Measurements from ENCODE around the gene UBP1.
"Not testable (repeated sequence)": the region's sequence is repeated elsewhere in the genome, so short reads cannot be mapped to it uniquely, and the experiment has no call there.

Gene UBP1, protein sequence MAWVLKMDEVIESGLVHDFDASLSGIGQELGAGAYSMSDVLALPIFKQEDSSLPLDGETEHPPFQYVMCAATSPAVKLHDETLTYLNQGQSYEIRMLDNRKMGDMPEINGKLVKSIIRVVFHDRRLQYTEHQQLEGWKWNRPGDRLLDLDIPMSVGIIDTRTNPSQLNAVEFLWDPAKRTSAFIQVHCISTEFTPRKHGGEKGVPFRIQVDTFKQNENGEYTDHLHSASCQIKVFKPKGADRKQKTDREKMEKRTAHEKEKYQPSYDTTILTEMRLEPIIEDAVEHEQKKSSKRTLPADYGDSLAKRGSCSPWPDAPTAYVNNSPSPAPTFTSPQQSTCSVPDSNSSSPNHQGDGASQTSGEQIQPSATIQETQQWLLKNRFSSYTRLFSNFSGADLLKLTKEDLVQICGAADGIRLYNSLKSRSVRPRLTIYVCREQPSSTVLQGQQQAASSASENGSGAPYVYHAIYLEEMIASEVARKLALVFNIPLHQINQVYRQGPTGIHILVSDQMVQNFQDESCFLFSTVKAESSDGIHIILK

DNA sequence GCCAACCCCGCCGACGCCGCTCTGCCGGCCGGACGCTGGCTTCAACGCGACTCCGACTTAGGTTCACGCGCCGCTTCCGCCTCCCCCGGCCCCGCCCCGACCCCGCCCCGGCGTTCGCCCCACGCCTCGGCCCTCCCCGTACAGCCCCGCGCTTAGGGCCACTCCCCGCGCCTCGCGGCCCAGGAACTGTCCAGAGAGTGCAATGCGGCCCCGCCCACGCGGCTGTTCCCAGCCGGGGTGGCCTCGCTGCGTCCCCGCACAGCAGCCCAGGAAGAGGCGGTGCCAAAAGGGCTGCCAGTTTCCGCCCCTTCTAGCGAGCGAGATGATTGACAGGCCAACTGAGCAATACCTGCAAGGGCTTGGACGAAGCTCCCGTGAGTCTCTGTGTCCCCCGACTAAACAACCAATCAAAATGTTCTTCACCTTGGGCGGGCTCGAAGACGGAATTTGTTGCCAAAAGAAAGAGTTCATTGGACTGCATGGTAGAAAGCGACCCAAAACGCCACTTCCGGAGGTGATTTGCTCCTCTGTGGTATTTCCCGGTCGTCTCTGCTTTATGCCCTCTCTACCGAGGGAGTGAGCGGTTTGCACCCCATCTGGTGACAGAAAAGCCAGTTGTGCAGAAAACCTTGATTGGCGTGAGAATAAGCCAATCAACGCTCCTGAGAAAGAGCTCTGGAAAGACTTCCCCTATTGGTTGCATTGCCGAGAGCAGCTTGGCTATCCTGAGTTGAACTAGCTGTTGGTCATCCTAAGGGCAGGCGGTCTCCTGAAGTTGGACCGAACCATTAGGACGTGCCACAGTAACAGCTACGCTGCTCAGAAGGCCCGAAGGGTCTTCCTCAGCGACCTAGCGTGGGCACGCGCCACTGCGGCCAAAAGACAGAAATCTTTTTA is at the start of gene UBP1:
UBP1 (minus strand) TSS at position 78 of the 897 bp plus-strand sequence. CDS start 557 bp downstream, outside the sequence.
- peak; percentile 100 for DNase-seq (ENCODE audit: low spot score)

DNA sequence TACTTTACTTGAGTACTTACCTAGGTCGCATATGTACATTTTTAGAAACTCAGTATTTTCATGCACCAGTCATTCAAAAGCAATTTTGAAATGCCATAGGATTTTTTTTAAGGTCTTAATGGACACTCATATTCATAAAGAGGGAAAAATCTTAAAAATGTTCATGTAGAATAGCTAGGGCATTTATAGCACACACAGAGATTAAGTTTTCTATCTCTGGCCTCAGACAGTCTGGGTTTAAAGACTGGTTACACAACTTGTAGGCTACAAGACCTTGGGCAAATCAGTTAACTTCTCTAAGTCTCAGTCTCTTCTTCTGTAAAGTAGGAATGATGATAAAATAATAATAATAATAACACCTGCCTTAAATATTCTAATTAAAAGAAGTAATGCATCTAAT is 48.5 kb upstream of the UBP1 start:
- no peak for DNase-seq (ENCODE audit: low spot score)

DNA sequence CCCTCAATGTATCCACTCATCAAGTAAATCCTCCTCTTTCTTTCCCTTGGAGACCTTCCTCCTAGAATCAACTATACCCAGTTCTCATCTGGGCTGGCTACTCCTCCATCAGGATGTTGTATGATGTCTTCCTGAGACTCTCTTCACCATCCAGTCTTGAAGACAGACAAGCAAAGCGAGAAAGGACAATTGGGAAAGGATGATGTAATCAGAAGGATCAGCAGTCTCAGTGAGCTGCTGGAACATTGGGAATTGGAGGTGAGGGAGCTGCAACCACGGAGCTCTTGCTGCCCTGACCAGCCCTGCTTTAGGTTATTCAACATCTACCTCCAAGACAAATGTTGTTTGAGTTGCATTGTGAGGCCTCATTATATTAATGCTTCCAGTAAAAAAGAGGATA is 48.0 kb upstream of the UBP1 start:
- DNase-seq (ENCODE audit: low spot score), result no peak

DNA sequence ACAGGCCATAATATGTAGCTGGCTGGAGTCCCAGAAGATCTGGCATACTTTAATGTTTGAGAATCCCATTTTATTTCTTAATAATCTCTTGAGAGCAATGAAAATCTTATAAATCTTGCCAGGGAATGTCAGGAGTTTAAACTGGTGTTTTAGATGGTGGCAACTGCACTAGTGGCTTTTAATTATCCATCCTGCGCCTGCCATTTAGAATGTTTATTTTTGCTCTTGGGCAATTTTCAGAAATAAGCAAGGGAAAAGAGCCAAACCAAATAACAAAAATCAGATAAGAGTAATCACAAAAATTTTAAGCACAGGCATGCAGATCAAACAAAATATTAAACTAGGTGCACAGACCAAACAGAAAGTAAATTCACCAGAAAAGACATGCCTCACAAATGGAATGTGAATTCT is 41.9 kb upstream of the UBP1 start:
- DNase-seq (ENCODE audit: low spot score), result no peak

DNA sequence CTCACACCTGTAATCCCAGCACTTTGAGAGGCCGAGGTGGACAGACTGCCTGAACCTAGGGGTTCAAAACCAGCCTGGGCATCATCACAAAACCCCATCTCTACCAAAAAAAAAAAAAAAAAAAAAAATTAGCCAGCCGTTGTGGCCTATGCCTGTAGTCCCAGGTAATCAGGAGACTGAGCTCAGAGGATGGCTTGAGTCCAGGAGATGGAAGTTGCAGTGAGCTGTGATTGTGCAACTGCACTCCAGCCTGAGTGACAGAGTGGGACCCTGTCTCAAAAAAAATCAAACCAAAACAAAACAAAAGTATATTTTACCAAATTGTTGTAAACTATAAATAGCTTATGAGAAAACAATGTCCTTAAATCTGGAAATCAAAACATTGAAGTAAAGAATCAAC is 34.7 kb upstream of the UBP1 start:
- no peak for DNase-seq (ENCODE audit: low spot score)

DNA sequence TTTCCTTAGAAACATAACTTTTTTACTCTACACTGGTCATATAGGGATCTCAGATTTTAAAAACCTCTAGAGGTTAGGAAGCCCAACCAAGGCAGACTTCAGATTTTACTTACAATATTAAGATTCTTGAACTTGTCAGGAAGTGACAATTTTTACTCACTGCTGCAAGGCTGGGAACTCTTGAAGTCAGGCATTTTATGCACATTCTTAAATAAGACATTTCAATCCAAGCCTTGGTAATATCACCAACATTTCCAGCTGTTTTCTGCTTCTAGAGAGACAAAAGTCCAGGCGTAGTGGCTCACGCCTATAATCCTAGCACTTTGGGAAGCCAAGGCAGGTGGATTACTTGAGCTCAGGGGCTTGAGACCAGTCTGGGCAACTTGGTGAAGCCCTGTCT is 33.6 kb upstream of the UBP1 start:
- DNase-seq (ENCODE audit: low spot score), result no peak

DNA sequence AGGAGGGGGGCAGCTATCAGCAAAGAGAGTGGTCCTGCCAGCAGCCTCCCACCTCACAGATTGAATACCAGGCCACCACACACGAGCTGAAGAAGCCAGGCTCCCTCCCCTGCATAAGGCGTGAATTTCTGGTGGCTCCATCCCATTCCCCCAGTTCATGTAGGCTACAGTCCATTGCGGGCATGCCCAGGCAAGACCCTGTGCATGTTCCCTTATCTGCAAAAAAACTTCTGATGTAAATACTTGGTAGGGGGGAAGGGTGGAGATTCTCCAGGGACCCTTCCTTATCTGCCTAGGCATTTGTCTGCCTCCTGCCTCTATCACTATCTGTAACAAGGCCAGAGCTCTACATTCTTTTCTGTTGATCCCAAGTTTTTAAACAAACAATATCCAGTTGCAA is 27.6 kb upstream of the UBP1 start:
- no peak for DNase-seq (ENCODE audit: low spot score)

DNA sequence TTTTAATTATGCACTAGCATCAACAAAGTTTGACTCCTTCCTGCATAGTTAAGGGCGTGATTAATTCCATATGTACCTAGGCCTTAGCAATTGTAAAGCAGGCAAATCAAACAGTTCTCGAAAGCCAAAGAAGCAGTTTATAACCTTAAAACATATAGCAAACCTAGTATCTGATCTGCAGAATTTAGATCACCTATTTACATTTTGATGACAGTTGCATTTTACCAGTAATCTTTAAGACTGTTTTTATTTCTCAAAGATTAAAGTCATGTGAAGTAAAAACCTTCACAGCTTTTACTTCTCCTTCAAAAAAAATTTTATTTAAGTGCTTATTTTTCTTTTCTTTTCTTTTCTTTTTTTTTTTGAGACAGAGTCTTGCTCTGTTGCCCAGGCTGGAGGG is 20.9 kb upstream of the UBP1 start:
- DNase-seq (ENCODE audit: low spot score), result no peak

DNA sequence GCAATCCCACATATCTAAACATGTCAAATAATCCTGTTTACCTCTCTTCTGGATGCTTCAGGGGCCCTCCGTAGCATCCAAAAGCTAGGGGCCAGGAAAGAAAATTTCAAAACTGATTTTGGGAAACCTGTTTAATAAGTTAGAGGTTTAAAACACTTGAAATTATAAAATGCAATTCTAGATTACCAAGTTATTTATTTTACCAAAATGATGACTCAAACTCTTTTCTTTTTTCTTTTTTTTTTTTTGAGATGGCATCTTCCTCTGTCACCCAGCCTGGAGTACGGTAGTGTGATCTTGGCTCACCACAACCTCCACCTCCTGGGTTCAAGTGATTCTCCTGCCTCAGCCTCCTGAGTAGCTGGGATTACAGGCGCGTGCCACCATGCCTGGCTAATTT is 19.4 kb upstream of the UBP1 start:
- not testable (repeated sequence) for DNase-seq (ENCODE audit: low spot score)

DNA sequence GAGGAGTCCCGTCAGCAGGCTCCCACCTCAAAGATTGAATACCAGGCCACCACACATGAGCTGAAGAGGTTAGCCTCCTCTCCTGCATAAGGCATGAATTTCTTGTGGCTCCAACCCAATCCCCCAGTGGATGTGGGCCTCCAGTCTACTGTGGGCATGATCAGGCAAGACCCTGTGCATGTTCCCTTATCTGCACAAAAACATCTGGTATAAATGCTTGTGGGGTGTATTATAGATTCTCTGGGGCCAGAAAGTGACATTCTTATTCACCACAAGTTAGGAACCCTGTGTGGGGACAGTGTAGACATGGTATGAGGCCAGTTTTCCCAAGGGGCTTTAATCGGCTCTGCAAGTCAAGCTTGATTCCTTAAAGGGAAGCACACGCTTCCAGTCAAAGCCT is 18.2 kb upstream of the UBP1 start:
- no peak for DNase-seq (ENCODE audit: low spot score)

DNA sequence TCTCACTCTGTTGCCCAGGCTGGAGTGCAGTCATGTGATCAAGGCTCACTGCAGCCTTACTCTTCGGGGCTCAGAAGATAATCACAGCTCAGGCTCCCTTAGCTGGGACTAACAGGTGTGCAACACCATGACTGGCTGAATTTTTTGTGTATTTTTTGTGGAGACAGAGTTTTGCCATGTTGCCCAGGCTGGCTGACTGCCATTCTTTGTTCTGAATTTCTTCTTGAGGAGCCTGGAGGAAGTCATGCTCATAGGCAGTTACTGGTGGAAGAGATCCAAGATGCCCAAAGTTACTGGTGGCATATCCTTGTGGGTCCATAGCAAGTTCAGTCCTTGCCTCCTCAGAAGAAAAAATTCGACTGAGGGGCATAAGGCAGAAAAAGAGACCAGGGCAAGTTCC is 16.6 kb upstream of the UBP1 start:
- no peak for DNase-seq (ENCODE audit: low spot score)

DNA sequence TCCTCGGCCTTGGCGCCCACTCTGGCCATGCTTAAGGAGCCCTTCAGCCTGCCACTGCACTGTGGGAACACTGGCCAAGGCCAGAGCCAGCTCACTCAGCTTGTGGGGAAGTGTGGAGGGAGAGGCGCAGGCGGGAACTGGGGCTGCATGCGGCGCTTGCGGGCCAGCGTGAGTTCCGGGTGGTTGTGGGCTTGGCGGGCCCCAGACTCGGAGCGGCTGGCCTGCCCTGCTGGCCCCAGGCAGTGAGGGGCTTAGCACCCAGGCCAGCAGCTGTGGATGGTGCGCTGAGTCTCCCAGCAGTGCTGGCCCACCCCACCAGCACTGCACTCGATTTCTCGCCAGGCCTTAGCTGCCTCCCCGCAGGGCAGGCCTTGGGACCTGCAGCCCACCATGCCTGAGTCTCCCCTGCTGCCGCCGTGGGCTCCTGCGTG is 13.1 kb upstream of the UBP1 start:
- no peak for DNase-seq (ENCODE audit: low spot score)

DNA sequence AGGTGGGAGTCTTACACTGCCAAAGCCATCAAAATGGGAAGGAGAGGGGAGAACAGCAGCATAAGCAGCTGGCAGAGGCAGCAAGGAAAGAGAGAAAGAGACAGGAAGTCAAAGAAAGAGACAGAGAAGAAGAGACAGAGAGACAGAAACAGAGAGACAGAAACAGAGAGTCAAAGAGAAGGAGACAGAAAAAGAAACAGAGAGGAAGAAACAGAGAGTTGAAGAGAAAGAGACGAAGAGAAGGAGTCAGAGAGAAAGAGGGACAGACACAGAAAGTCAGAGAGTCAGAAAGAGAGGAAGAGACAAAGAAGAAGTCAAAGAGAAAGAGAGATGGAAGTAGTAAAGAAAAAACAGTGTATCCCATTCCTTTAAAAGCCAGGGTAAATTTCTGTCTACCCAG is 11.8 kb upstream of the UBP1 start:
- DNase-seq (ENCODE audit: low spot score), result not testable (repeated sequence)

DNA sequence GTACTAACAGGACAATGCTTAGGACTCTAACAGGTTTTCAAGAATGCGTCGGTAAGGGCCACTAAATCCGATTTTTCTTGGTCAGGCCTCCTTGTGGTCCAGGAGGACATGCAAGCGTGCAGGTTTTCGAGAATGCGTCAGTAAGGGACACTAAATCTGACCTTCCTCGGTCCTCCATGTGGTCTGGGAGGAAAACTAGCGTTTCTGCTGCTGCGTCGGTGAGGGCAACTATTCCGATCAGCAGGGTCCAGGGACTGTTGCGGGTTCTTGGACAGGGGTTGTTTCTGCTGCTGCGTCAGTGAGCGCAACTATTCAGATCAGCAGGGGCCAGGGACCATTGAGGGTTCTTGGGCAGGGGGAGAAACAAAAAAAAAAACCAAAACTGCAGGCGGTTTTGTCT is 7.8 kb upstream of the UBP1 start:
- DNase-seq (ENCODE audit: low spot score), result no peak

DNA sequence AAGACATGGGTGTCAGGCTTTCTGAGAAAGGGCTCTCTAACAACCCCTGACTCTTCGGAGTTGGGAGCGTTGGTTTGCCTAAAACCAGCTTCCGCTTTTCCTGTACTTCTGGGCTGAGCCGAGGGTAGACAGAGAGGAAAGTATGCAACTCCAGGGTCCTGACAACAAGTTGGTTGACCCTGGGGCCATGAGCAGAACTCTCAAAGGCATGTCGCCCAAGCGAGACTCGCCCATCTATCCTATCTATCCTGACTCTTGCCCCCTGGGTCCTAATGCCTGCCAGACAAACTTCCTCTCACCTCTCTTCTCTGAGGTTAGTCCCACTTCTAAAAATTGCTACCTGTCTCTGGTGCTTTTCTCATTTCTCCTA is 7.0 kb upstream of the UBP1 start:
- DNase-seq (ENCODE audit: low spot score), result not testable (repeated sequence)

DNA sequence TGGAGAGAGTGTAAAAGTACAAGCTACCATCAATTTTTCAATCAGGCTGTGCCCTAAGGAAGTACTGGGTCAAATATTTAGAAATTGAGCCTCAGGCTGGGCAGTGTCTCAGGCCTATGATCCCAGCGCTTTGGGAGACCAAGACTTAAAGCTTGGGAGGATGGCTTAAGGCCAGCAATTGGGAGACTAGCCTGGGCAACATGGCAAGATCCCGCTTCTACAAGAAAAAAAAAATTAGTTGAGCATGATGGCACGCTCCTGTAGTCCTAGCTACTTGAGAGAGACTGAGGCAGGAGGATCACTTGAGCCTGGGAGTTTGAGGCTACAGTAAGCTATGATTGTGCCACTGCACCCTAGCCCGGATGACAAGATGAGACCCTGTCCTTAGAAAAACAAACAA is 2.0 kb upstream of the UBP1 start:
- DNase-seq (ENCODE audit: low spot score), result no peak

DNA sequence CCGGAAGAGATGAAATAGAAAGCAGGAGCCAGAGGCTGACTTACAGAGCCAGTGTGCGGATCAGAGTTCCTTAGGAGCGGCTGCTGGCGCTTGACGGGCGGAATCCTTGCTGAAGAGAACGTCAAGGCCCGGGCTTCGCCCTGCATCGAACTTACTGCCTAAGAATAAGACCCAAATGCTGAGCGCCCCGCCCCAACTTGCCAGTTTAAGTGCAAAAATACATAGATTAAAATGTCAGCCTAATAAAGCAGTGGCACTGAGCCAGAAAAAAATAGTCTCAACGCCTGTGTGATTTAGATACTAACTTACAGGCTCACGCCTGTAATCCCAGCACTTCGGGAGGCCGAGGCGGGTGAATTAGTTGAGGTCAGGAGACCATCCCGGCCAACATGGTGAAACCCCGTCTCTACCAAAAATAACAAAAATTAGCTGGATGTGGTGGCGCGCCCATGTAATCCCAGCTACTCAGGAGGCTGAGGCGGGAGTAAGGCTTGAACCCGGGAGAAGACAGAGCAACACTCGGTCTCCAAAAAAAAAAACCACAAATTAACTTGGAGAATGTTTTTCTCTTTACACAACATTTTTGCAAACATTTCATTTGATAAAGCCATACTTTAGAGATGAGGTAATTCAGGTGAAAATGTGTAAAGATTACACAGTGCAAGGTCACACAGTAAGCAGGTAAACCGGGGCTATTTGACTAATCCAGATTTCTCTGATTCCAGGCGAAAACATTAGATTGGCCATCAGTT is 1.2 kb upstream of the UBP1 start:
- no peak for DNase-seq (ENCODE audit: low spot score)

DNA sequence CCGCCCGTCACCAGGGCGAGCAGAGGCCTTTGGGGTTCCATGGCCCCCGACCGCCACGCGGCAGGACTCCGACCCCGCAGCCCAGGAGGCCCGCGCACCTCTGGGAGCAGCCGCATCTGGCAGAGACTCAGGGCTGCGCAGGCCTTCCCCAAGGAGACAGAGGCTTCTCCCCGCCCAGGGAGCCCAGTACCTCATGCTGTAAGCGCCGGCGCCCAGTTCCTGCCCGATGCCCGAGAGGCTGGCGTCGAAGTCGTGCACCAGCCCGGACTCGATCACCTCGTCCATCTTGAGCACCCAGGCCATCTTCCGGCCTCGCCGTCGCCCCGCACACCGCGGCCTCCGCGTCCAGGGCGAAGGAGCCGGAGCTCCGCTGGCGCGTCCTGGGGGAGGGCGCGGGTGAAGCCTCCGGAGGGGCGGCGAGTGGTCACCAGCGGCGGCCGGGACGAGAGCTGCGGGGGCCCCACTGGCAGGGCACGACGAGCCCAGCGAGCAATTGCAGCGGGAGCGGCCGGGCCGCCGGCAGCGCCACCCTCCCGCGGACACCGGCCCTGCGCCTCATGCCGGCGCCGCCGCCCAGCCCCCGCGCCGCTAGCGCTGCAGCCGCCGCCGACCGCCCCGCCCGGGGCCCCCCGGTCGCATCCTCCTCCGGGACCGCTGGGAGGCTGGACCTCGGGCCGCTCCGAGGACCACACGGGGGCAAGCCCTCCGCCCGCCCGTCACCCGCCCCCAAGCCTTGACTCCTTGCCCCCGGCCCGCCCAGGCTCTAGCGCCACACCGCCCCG is 468 bp downstream of the UBP1 start:
- DNase-seq (ENCODE audit: low spot score), result peak; percentile 62

DNA sequence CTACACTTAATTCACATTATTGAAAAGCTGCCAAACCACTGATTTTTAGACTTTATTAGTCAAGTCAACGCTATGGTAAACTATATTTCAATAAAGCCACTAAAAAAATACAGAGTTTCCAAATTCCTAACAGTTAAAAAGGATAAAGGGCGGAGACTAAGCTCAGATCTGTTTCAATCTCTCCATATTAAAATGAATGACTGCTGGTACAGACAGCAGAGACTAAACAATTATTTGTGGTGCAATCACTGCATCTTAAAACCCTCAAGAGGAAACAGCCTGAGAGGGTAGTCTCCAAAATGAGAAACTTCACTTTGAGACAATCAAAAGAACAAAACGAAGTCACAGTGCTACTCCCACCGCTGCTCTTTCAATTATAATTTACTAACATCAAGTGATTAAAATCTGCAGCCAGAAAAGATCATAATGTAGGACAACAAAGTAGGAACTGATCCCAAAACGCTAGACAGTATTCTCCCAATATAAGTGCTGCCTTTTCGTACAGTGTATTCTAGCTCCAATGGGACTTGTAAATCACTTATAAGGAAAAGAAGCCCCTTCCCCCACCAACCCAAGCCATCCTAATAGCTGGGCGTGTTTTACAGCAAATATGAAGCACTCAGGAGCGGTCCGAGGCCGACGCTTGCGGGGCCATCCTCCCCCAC is 1.2 kb downstream of the UBP1 start:
- DNase-seq (ENCODE audit: low spot score), result peak; percentile 44

DNA sequence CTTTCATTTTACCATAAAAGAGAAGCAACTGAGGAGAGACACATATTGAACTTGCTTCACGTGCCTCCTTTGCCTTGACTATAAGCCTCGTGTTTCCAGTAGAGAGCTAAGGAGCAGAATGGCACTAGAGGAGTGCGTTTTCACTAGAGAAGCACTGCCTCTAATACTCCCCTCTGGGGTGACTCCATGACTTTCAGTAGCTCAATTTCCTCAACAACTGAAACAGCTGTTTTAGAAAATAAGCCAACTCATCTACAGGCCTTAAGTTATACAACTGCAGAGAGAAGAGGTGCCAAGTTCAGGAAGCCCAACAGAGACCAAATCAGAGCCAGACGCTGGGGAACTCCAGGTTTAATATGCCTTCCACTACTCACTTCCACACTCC is 1.9 kb downstream of the UBP1 start:
- peak; percentile 67 for DNase-seq (ENCODE audit: low spot score)

All from NAMALWA (cell line).